H1 (cell line): ENCODE measurements around the gene PHACTR1. TPM values are rescaled to one million over a fixed set of nuclear protein-coding genes. Genes with fewer than 3 reads are reported as not detected.

ENCODE experiments used
- CTCF ChIA-PET: fragments of 300-600 bp; sonication (Branson Sonifier 250); formaldehyde crosslinking; loops from one replicate; lab custom pipeline; 2021; ENCODE audit not compliant: partially characterized antibody; lab: Charles Lee
- POLR2A ChIA-PET: fragments of 300-600 bp; sonication (Branson Sonifier 250); formaldehyde crosslinking; loops from one replicate; lab custom pipeline; 2021; ENCODE audit warnings: inconsistent platforms; ENCODE audit not compliant: partially characterized antibody; lab: Charles Lee
- DNase-seq, 2 experiments: peaks; one replicate each; pipeline versions ENCODE4 v3.0.0 to v3.0.0-alpha.2; 2010 to 2022; ENCODE audit warnings: low spot score in 2 of 2, low read depth in 1 of 2, mixed read lengths in 1 of 2
- FAIRE-seq: peaks from 2 replicates; lab custom pipeline; 2011; peaks lifted over from hg19 to GRCh38; lab: Jason Lieb, UNC
- H2AFZ ChIP-seq: 2 replicates; pipeline ENCODE4 v1.8.1; 2012; ENCODE audit warnings: low read length, inconsistent platforms
- H2AK5ac ChIP-seq: 2 replicates; pipeline ENCODE4 v1.6.1; 2013; ENCODE audit warnings: low read depth, low read length
- H2BK120ac ChIP-seq: replicated peaks from 2 replicates; pipeline ENCODE3; 2013; ENCODE audit warnings: low read depth, low read length, inconsistent platforms
- H2BK12ac ChIP-seq: 2 replicates; pipeline ENCODE4 v1.6.1; 2013; ENCODE audit warnings: low read depth, low read length
- H2BK15ac ChIP-seq: 2 replicates; pipeline ENCODE4 v1.6.1; 2013; ENCODE audit warnings: low read length
- H2BK20ac ChIP-seq: 2 replicates; pipeline ENCODE4 v1.6.1; 2013; ENCODE audit warnings: low read length
- H2BK5ac ChIP-seq: 2 replicates; pipeline ENCODE4 v1.6.1; 2013; ENCODE audit warnings: low read depth, low read length
- H3K14ac ChIP-seq: 2 replicates; pipeline ENCODE4 v1.6.1; 2013; ENCODE audit warnings: inconsistent platforms; ENCODE audit not compliant: insufficient read length
- H3K18ac ChIP-seq: 2 replicates; pipeline ENCODE4 v1.6.1; 2013; ENCODE audit warnings: low read length; ENCODE audit errors: extremely low read depth
- H3K23ac ChIP-seq: 2 replicates; pipeline ENCODE4 v1.6.1; 2013; ENCODE audit warnings: inconsistent platforms; ENCODE audit not compliant: insufficient read length
- H3K23me2 ChIP-seq: 2 replicates; pipeline ENCODE4 v1.6.1; 2013; ENCODE audit warnings: low read depth, low read length
- H3K27ac ChIP-seq: 2 replicates; pipeline ENCODE4 v1.6.1; 2011; ENCODE audit warnings: low read depth, low read length, inconsistent platforms
- H3K27me3 ChIP-seq, 4 experiments: replicated peaks in 1 of 4; 1 replicate in 1 of 4; 2 replicates in 3 of 4; pipeline versions ENCODE4 v1.6.1 to v1.8.1; 2011 to 2013; ENCODE audit warnings: low read length in 3 of 4, mild to moderate bottlenecking in 3 of 4, inconsistent platforms in 2 of 4, mixed read lengths in 2 of 4, moderate library complexity in 1 of 4; ENCODE audit not compliant: control insufficient read depth in 3 of 4, insufficient read depth in 3 of 4; ENCODE audit errors: extremely low read depth in 1 of 4
- H3K36me3 ChIP-seq, 4 experiments: 2 replicates each; pipeline versions ENCODE4 v1.6.1 to v1.8.1; 2011 to 2013; ENCODE audit warnings: mild to moderate bottlenecking in 4 of 4, low read length in 3 of 4, moderate library complexity in 2 of 4, control low read depth in 1 of 4, inconsistent platforms in 1 of 4; ENCODE audit not compliant: insufficient read depth in 4 of 4, control insufficient read depth in 2 of 4
- H3K4ac ChIP-seq: replicated peaks from 2 replicates; pipeline ENCODE3; 2013; ENCODE audit warnings: low read length, low read depth, mixed read lengths, inconsistent platforms; ENCODE audit not compliant: insufficient read length
- H3K4me1 ChIP-seq, 4 experiments: replicated peaks in 1 of 4; 1 replicate in 1 of 4; 2 replicates in 3 of 4; pipeline versions ENCODE4 v1.6.1 to v1.8.1; 2011 to 2013; ENCODE audit warnings: low read length in 3 of 4, inconsistent platforms in 2 of 4, mixed read lengths in 1 of 4; ENCODE audit not compliant: insufficient read depth in 4 of 4, control insufficient read depth in 3 of 4
- H3K4me2 ChIP-seq, 2 experiments: 2 replicates each; pipeline versions ENCODE4 v1.6.1 to v1.8.1; 2011 to 2013; ENCODE audit warnings: low read depth in 2 of 2, low read length in 2 of 2, control low read depth in 1 of 2, inconsistent platforms in 1 of 2, mild to moderate bottlenecking in 1 of 2; ENCODE audit not compliant: insufficient read depth in 1 of 2
- H3K4me3 ChIP-seq, 4 experiments: fragments of 200-600, 300-600 bp in 1 of 4; sonication (generic), shearing (Covaris generic), sonication (Bioruptor Twin) in 1 of 4; 2 replicates each; pipeline versions ENCODE4 v1.5.1 to v1.8.1; 2011 to 2016; ENCODE audit warnings: low read length in 4 of 4, low read depth in 3 of 4, control low read depth in 2 of 4, inconsistent platforms in 2 of 4, mild to moderate bottlenecking in 2 of 4, mixed read lengths in 1 of 4, moderate library complexity in 1 of 4; ENCODE audit not compliant: insufficient read depth in 2 of 4; ENCODE audit errors: extremely low read depth in 1 of 4
- H3K56ac ChIP-seq: replicated peaks from 2 replicates; pipeline ENCODE3; 2013; ENCODE audit warnings: low read depth, mild to moderate bottlenecking, mixed read lengths, low read length, inconsistent platforms; ENCODE audit not compliant: insufficient read length
- H3K79me1 ChIP-seq: 2 replicates; pipeline ENCODE4 v1.6.1; 2013; ENCODE audit warnings: low read depth, low read length, control low read depth
- H3K79me2 ChIP-seq, 2 experiments: 2 replicates each; pipeline versions ENCODE4 v1.6.1 to v1.8.1; 2012 to 2013; ENCODE audit warnings: low read length in 2 of 2, mild to moderate bottlenecking in 2 of 2, inconsistent platforms in 1 of 2; ENCODE audit not compliant: insufficient read depth in 2 of 2, control insufficient read depth in 1 of 2
- H3K9ac ChIP-seq, 4 experiments: replicated peaks in 1 of 4; 1 replicate in 1 of 4; 2 replicates in 3 of 4; pipeline versions ENCODE4 v1.6.1 to v1.8.1; 2011 to 2013; ENCODE audit warnings: low read depth in 3 of 4, low read length in 3 of 4, control low read depth in 2 of 4, mild to moderate bottlenecking in 2 of 4, moderate library complexity in 2 of 4, inconsistent platforms in 1 of 4; ENCODE audit errors: extremely low read depth in 1 of 4
- H3K9me3 ChIP-seq, 2 experiments: 2 replicates each; pipeline versions ENCODE4 v1.6.1 to v1.8.1; 2012 to 2013; ENCODE audit warnings: mild to moderate bottlenecking in 2 of 2, moderate library complexity in 2 of 2, control low read depth in 1 of 2, inconsistent platforms in 1 of 2, low read depth in 1 of 2, low read length in 1 of 2, mixed read lengths in 1 of 2; ENCODE audit not compliant: insufficient read depth in 2 of 2
- H4K20me1 ChIP-seq, 2 experiments: replicated peaks in 1 of 2; 2 replicates each; pipeline versions ENCODE3 to v1.8.1; 2011 to 2013; ENCODE audit warnings: inconsistent platforms in 2 of 2, low read length in 2 of 2, mild to moderate bottlenecking in 1 of 2; ENCODE audit not compliant: insufficient read depth in 2 of 2, control insufficient read depth in 1 of 2
- H4K5ac ChIP-seq: 2 replicates; pipeline ENCODE4 v1.6.1; 2013; ENCODE audit warnings: low read length, low read depth, mixed read lengths, inconsistent platforms; ENCODE audit not compliant: insufficient read length
- H4K8ac ChIP-seq: 2 replicates; pipeline ENCODE4 v1.8.0; 2013; ENCODE audit warnings: mild to moderate bottlenecking, moderate library complexity, low read length, inconsistent platforms; ENCODE audit not compliant: insufficient read depth; ENCODE audit errors: extremely low read depth
- H4K91ac ChIP-seq: replicated peaks from 2 replicates; pipeline ENCODE3; 2013; ENCODE audit warnings: low read length, mixed read lengths, inconsistent platforms; ENCODE audit not compliant: insufficient read length
- POLR2AphosphoS5 ChIP-seq: IDR thresholded peaks from 2 replicates; pipeline ENCODE4 v1.6.1; 2011; ENCODE audit warnings: low read depth, low read length
- SP2 ChIP-seq: IDR thresholded peaks from 2 replicates; pipeline ENCODE4 v1.6.1; 2012; ENCODE audit warnings: mild to moderate bottlenecking, low read length, inconsistent platforms
- TCF12 ChIP-seq: IDR thresholded peaks from 2 replicates; pipeline ENCODE4 v1.6.1; 2011; ENCODE audit warnings: low read depth, mild to moderate bottlenecking, low read length
- WGBS, 2 experiments: shearing (Covaris generic) in 1 of 2; methylation state at CpG; one replicate each; pipeline versions ENCODE4 v1.1.6 to v1.1.7; 2013 to 2015; ENCODE audit warnings: low lambda C conversion rate in 2 of 2, mixed read lengths in 2 of 2, inconsistent platforms in 1 of 2, low coverage in 1 of 2, missing lambda C conversion rate in 1 of 2; ENCODE audit not compliant: insufficient replicate concordance in 2 of 2, insufficient coverage in 1 of 2, insufficient read length in 1 of 2; ENCODE audit errors: extremely low coverage in 1 of 2, missing lambda C conversion rate in 1 of 2; 5-methylcytosine and 5-hydroxymethylcytosine counted together
- polyA plus RNA-seq, 7 experiments: library from polyadenylated mRNA; depleted of rRNA in 3 of 7; stranded (reverse) in 5 of 7; unstranded in 2 of 7; fragments of >200 nt in 5 of 7; fragments of 200-250 nt in 2 of 7; gene quantifications; 1 replicate in 5 of 7; 2 replicates in 1 of 7; 4 replicates in 1 of 7; pipeline versions ENCODE4 v1.2.1 to v1.2.3, GENCODE V29; 2011 to 2013; ENCODE audit warnings: missing spikeins in 2 of 7, mixed read lengths in 2 of 7
- total RNA-seq: library from RNA; stranded (reverse); fragmentation: NEBNext Ultra II Directional; extraction: Animal tissue kit (Norgen Biotek cat#: 25700); gene quantifications from 2 replicates; pipeline ENCODE4 v1.2.1, GENCODE V29; 2021

PHACTR1 gene
- total and polyA plus RNA-seq, 2 of the 8 experiments (the other 6 are each of a cell fraction or from before 2014, with no cell fraction given), result 3.9 to 17.1 TPM

DNA sequence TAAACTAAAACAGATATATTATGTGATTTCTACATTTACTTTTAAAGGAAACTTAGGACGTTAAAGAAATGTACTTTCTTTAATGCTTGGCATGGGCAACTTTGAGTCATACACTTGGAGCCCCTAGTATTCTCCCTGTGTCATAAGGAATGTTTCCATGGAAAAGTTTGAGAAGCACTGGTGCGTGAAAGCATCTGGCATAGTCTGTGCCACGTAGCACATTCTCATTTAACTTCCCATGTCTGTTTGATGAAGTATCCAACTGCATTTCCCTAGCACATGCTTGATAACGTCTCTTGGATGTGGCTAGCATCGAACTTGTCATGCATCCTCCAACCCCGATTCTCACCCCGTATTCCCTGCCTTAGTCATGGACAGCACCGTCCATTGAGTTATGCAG, 439.8 kb downstream of the PHACTR1 start:
- Histone ChIP-seq H3K18ac (no peak overlapping the region; the same call in 1 of the 2 replicates), H2AK5ac (no peak overlapping the region; the same call in 1 of the 2 replicates), H4K20me1 (no peaks in the 10 kb centered on the region), H3K56ac (no peak overlapping the region), H2AFZ (no peak overlapping the region), H3K36me3 (no peaks in the 10 kb centered on the region), H3K9ac (no peak overlapping the region), H4K5ac (no peak overlapping the region), H4K91ac (no peak overlapping the region), H2BK20ac (no peak overlapping the region), H2BK12ac (no peak overlapping the region), H2BK120ac (no peak overlapping the region), H3K4me1 (peaks cover 2 to 4% (median 4%) of the 10 kb centered on the region in 4 experiments; a peak in 4 of 7 replicates), H4K8ac (no peak overlapping the region), H3K79me2 (no peaks in the 10 kb centered on the region), H2BK5ac (no peak overlapping the region), H3K79me1 (no peaks in the 10 kb centered on the region; the same call in 1 of the 2 replicates), H3K23ac (no peak overlapping the region), H3K4me2 (no peak overlapping the region), H3K14ac (no peak overlapping the region), H3K27me3 (no peaks in the 10 kb centered on the region), H2BK15ac (no peak overlapping the region; the same call in 1 of the 2 replicates), H3K23me2 (no peaks in the 10 kb centered on the region), H3K9me3 (no peaks in the 10 kb centered on the region), H3K27ac (no peak overlapping the region), H3K4me3 (no peak overlapping the region), H3K4ac (no peak overlapping the region)
- CTCF ChIA-PET, result no interaction called here
- POLR2A ChIA-PET, result no interaction called here
- FAIRE-seq (no peak), DNase-seq (no peak)
- WGBS, 2 experiments, result 95% methylated on average over 8 of the region's 8 CpGs; no CpG with 5 or more reads in 1 of the 2 experiments
- TF ChIP-seq SP2 (no peak), TCF12 (no peak), POLR2AphosphoS5 (no peak)
